Limb (tissue), 2 donors: Measurements from ENCODE around the gene P2RY2.

Experiments
- DNase-seq, 2 donors: peaks; one replicate each; pipeline ENCODE4 v3.0.0-alpha.2; 2016; ENCODE audit errors: extremely low spot score in 2 of 2

The P2RY2 gene

GRCh38 chr11:73204711-73205121 lies 13.4 kb upstream of the P2RY2 start:
- no peak for DNase-seq

- no peak for DNase-seq
Observed at GRCh38 chr11:73205661-73206343, 12.3 kb upstream of the P2RY2 start.

GRCh38 chr11:73206801-73207200 lies 11.3 kb upstream of the P2RY2 start:
- DNase-seq: no peak

DNA sequence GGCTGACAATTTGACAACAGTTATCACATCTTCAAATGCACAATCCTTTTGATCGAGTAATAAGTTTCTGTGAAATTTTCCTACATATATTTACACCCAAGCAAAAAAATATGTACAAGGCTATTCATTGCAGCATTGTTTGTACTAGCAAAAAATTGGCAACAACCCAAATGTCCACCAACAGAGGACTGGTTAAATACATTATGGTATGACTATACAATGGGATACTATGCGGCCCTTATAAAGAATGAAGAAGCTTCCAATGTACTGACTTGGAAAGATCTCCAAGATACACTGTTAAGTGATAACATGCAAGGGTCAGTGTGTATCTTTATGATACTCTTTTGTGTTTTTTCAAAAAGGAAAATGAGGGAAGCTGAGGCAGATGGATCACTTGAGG lies 8.2 kb upstream of the P2RY2 start:
- DNase-seq: no peak

DNA sequence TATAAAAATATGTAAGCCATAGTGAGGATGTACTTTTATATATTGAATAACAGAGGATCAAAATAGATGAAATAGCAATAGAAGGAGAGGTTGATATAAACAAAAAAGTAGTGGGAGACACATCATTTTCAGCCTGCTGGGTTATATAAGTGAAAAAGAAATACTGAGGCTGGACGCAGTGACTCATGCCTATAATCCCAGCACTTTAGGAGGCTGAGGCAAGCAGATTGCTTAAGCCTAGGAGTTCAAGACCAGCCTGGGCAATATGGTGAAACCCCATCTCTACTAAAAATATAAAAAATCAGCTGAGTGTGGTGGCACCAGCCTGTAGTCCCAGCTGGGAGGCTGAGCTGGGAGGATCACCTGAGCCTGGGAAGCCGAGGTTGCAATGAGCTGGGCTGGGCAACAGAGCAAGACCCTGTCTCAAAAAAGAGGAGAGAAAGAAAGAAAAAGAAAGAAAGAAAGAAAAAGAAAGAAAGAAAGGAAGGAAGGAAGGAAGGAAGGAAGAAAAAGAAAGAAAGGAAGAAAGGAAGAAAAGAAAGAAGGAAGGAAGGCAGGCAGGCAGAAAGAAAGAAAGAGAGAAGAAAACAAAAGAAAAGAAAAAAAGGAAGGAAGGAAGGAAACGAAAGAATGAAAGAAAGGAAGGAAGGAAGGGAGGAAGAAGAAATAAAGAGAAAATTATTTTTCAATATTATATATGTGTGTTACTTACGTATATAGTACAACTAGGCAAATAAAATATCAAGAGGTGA lies 7.0 kb upstream of the P2RY2 start:
- no peak for DNase-seq

- DNase-seq: no peak
Observed at GRCh38 chr11:73213196-73214143, 4.6 kb upstream of the P2RY2 start.

DNA sequence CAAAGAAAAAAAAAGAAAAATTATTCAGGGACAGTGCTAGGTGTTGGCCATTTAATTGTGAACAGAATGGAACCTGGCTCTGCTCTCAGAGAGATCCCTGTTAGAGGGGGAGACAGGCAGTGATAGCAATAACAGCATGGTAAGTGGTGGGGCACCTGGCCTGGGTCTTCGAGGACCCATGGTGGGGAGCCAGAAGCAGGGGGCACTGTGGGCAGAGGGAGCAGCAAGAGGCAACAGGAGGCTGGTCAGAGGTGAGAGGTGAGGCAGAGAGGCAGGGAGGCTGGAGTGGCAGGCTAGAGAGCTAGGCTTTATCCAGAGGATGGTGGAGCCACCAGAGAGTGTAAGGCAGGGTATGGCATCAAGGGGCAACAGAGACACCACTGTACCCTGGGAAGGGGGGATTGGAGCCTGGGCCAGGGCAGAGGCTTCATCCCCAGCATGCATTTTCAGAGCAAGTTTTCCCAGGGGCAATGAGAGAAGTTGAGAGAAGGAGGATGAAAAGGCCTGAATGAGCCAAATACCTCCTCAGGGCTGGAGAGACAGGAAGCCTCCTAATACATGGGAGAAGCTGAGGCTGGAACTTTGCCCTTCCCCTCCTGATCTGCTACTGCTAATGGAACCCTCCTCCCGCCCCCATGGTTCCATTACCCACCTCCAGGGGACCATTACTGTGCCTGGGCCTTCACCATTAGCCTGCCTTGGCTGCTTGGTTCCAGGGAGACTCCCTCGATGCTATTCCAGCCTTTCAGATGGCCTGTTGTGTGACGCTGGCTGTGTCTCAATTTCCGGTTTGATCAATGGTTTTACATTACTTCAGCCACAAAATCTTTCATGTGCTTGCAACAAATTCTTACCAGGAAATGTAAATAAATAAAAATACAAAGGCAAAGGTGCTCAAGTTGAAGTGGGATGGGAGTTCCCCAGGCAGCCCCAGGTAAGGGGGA lies 2.6 kb upstream of the P2RY2 start:
- DNase-seq: no peak

- no peak for DNase-seq
Observed at GRCh38 chr11:73216465-73216864, 1.6 kb upstream of the P2RY2 start.

DNA sequence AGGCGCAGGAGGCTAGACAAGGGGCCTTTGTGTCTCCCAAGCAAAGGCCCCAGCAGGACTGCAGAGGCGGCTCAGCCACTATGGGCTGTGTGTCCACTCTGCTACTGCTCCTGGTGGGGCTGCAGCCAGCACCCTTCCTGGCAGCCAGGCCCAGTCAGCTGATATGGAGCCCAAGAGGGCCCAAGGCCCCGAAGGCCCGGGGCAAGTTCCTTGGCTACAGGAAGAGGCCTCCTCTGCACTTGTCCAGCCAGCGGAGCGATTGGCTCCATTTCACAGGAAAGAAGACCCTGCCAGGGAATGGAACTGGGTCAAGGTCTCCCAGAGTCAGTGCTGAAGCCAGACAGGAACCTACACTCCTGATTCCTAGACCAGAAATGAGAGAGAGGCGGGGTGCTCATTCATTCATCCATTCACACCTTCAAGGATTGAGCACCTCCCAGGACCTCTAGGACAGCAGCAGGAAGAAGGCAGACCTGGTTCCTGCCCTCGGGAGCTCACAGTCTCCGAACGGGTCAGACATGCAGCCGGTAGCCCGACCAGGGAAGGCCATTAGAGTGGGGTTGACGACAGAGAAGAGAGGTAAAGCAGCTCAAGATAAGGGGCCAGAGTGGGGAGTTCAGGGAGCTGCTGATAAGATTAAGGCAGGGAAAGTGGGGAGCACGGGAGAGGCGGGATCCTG lies 811 bp upstream of the P2RY2 start:
- no peak for DNase-seq

- no peak for DNase-seq
Observed at GRCh38 chr11:73217810-73218105, 323 bp upstream of the P2RY2 start.

DNA sequence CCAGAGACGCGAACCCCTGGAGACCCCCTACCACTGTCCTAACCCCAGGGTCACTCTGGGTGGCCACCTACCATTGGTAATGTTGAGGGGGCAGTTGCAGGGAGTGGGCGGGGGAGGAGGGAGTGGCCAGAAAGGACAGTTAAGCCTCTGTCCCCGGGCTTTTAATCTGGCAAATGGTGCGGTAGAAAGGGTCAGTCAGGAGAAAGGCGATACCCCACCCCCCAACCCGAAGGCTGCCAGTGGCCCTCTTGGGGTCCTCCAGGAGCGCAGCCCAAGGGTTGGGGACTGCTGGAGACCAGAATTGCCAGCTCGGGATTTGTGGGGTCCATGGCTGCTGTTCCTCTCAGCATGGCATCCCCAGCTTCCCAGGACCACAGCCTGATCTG lies 742 bp downstream of the P2RY2 start:
- no peak for DNase-seq

- no peak for DNase-seq
Observed at GRCh38 chr11:73219396-73220285, 1.6 kb downstream of the P2RY2 start.

GRCh38 chr11:73221451-73221850 lies 3.4 kb downstream of the P2RY2 start:
- no peak for DNase-seq

GRCh38 chr11:73221996-73222395 lies 3.9 kb downstream of the P2RY2 start:
- no peak for DNase-seq

- no peak for DNase-seq
Observed at GRCh38 chr11:73223998-73224730, 6.1 kb downstream of the P2RY2 start.

DNA sequence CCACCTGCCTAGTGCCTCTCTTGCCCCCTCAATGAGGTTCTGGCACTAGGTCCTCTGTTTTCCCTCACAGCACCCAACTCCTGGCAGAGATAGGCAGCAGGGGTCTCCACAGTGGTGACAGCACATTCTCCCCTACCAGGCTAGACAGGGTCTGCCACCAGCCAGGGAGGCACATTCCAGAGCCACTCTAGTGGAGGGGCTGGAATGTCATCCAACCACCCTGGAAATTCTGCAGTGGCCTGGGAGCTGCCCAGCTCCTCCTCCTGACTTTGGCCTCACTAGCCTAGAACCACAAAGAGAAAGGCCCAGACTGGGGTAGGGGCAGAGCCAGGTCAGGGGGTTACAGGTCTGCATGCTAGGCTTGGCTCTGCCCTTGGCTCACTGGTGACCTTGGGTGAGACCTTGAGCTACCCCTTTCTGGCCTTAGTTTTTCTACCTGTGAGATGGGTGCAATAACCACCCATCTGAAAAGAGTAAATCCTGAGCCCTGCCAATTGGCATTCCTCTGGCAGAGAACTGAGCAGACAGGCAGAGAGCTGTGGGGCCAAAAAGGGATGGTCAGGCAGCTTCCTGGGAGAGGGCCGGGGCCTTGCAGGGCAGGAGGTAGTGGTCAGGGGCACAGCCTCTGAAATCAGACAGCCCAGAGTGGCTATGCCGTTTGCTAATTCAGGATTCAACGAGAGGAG lies 7.1 kb downstream of the P2RY2 start:
- no peak for DNase-seq

DNA sequence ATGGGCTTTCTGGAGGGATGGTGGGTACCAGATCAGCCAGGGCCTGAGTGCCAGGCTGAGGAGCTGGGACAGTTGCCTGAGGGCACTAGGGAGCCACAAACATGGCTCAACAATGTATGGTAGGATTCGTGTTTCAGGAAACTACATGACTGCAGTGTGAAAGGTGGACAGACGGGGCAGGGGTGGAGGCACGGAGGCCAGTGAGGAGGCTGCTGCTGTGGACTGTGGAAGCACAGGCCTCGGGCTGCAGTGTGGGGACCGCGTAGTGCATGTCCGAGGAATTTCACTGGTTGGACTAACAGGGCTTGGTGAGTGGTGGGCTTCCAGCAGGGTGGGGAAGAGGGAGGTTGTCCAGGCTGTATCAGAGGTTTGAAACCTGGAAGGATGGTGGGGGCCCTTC lies 7.8 kb downstream of the P2RY2 start:
- DNase-seq: no peak

DNA sequence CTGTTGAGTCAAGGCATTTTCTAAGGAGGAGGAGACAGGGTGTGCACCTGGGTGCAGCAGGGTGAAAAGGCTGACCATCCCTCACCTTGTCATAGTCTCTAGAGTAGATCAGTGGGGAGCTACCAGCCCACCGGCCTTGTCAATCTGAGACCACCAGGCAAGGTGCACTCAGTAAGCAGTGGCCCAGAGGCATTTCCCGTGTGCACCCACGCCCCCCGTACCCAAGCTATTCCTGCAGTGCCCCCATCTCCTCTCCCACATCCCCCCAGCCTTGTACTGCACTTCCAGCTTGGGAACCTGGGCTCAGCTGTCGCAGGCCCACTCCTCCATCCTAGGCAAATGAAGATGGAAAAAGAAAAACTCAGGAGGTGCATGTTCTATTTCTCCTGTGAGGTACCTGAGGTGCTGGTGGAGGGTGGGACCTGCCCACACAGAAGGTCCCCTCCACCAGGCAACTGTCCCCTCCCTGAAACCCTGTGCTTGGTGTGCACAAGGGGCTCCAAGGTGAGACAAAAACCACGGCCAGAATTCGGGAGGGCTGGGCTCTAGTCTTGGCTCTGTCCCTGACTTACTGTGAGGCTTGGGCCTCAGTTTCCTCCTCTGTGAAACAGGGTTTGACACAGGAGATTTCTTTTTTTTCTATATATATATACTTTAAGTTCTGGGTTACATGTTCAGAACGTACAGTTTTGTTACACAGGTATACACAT lies 8.4 kb downstream of the P2RY2 start:
- DNase-seq: no peak
